GM13977 (cell line): ENCODE measurements around the gene PAXX.

ENCODE experiments used
- DNase-seq: peaks from one replicate; pipeline ENCODE4 v3.0.0; 2012; ENCODE audit warnings: low spot score
- in situ Hi-C: fragments of 300-500 bp; cut with MboI; formaldehyde crosslinking; loops from one replicate; pipeline ENCODE4 v1.12.0; 2022; ENCODE audit warnings: low sequenced_read_pairs, low pct_unique_long_range_greater_than_20kb, mixed read lengths, inconsistent platforms; ENCODE audit not compliant: unreplicated experiment
- TF ChIP-seq, protein P1 (sequence below): IDR thresholded peaks from 2 replicates; pipeline ENCODE4 v1.5.1; 2012; ENCODE audit warnings: mild to moderate bottlenecking, control low read depth; ENCODE audit not compliant: insufficient read depth; ENCODE audit errors: extremely low read depth, missing control alignments

The PAXX gene

DNA sequence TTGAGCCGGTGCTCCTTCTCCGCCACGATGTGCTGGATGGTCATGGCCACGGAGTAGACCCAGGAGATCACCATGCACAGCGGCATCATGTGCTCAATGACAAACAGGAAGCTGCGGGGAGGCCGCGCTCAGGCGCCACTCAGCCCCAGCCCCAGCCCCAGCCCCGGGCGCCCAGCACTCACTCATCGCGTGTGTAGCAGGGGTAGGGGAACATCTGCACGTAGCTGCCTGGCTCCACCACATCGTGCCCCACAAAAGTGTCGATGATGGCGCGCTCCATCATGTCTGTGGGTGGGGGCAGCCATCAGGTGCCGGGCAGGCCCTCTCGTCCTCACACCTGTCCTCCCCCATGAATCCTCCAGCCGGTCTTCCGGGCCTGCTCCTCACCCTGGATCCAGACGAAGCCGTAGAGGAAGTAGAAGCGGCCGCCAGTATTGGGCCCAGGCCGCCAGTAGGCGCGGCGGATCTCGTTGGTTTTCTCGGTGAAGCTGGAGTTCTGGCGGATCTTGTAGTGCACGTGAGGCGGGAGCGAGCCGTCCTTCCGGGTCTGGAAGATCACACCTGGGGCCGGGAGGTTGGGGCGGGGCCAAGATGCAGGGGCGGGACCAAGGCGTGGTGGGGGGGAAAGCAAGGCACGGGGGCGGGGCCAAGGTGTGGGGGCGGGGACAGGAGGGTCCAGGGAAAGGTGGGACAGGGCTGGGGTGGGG is 25.7 kb downstream of the PAXX start:
- TF ChIP-seq, protein P1, sequence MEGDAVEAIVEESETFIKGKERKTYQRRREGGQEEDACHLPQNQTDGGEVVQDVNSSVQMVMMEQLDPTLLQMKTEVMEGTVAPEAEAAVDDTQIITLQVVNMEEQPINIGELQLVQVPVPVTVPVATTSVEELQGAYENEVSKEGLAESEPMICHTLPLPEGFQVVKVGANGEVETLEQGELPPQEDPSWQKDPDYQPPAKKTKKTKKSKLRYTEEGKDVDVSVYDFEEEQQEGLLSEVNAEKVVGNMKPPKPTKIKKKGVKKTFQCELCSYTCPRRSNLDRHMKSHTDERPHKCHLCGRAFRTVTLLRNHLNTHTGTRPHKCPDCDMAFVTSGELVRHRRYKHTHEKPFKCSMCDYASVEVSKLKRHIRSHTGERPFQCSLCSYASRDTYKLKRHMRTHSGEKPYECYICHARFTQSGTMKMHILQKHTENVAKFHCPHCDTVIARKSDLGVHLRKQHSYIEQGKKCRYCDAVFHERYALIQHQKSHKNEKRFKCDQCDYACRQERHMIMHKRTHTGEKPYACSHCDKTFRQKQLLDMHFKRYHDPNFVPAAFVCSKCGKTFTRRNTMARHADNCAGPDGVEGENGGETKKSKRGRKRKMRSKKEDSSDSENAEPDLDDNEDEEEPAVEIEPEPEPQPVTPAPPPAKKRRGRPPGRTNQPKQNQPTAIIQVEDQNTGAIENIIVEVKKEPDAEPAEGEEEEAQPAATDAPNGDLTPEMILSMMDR: no peak
- in situ Hi-C loops: no loop called here
- DNase-seq: no peak

DNA sequence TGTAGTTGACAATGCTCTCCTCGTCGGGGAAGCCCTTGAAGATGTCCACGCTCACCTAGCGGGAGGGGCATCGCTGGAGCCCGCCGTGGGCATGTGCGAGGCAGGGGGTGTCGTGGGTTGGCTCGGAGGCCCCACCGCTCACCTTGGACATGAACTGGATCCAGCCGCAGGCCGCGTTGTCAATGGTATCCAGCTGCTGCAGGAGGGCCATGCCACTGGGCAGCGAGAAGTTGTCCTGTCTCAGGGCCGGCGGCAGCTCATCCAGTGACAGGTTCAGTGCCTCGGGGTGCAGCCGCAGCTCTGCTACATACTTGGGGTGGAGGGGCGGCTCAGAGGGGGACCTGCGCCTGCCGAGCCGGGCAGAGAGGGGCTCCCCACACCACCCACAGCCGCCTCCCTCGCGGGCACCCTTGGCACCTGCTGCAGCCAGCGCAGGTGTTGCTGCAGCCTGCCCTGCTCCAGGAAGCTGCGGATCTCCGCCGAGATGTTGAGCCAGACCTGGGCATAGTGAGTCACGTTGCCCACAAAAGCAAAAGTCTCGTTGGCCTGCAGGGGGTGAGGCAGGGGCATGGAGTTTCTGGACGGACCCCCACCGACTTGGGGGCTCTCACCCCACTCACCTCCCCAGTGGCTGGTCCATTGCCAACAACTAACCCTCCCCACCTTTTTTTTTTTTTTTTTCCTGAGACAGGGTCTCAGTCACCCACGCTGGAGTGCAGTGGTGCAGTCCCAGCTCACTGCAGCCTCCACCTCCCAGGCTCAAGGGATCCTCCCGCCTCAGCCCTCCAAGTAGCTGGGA is 26.7 kb downstream of the PAXX start:
- TF ChIP-seq, protein P1: no peak
- DNase-seq: no peak
- in situ Hi-C loops: no loop called here

DNA sequence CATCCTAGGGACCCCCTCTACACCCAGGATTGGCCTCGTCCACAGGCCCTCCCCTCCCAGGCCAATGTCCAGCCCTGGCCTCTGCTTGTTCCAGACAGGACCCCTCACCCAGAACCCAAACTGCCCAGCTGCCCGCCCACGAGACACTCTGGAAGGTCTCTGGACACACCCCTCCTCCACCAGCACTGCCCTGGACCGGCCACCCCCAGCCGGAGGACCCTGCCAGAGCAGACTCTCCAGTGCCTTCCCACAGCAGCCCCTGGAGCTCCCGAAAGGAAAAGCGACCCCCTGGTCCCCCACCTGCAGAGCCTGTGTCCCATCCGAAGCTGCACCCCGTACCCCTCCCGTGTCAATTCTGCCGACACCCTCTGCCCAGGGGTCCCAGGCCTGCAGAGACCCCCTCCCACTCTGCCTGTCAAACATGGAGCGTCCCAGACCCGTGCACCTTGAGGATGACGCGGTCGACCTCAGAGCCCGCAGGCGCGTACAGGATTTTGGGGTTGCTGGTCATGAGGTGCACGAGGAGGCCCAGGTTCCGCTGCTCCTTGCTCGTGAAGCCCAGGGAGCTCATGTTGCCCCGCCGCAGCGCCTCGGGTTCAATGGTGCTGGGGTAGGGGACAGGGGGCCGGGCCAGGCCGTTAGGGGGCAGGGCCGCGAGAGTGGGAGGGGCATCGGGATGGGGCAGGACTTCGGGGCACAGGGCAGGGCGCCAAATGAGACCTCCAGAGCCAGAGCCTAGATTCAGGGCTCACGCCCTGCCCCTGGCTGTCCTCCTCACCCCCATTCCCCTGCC is 27.9 kb downstream of the PAXX start:
- in situ Hi-C loops: no loop called here
- DNase-seq: no peak
- TF ChIP-seq, protein P1: no peak

DNA sequence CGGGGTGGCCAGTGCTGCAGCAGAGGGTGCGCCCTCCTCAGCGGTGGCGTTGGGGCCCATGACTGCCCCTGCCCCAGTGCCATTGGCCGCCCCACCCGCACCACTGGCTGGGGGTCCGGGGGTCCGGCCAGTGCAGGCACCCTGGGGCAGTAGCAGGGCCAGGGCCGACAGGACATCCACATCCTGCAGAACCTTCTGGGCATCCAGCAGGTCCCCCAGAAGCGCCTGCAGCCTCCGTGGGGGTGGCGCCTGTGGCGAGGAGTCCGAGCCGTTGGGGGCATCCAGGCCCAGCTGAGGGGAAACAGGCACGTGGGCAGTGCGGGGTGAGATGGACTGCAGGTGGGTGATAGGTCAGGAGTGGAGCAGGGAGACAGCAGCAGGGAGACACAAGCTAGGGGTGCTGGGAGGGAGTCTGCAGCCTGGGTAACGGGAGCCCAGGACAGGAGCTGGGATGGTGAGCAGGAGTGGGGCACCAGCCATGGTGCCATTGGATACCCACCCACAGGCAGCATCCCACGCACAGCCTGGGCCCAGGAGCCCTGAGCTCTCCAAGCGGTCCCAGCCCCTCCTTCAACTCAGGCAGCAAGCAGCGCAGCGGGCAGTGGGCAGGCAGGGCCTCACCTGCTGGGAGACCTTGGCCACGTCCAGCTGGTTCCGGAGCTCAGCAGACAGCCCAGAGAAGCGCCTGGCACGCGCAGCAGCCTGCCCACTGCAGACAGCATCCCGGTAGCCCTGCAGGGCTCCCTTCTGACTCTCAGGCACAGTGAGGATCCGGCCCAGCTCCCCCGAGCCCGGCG is 28.7 kb downstream of the PAXX start:
- in situ Hi-C loops: no loop called here
- DNase-seq: no peak
- TF ChIP-seq, protein P1: no peak

DNA sequence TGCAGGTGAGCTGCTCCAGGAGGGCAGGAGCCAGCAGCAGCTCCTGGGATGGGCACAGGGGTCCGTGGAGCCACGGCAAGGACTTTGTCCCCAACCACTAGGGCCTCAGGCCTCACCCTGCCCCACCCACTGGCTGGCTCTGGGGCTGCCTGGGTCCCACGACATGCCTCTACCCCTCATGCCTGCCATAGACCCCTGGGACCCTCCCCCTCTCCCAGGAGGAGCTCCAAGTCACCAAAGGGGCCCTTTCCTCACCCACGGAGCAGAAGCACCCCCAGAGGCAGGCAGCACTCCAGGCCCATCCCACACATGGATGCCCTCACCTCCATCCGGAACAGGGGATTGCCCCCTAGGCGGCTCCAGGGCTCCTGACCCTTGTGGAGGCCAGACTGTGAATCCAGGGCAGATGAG is 29.4 kb downstream of the PAXX start:
- TF ChIP-seq, protein P1: no peak
- no peak for DNase-seq
- in situ Hi-C loops: no loop called here

DNA sequence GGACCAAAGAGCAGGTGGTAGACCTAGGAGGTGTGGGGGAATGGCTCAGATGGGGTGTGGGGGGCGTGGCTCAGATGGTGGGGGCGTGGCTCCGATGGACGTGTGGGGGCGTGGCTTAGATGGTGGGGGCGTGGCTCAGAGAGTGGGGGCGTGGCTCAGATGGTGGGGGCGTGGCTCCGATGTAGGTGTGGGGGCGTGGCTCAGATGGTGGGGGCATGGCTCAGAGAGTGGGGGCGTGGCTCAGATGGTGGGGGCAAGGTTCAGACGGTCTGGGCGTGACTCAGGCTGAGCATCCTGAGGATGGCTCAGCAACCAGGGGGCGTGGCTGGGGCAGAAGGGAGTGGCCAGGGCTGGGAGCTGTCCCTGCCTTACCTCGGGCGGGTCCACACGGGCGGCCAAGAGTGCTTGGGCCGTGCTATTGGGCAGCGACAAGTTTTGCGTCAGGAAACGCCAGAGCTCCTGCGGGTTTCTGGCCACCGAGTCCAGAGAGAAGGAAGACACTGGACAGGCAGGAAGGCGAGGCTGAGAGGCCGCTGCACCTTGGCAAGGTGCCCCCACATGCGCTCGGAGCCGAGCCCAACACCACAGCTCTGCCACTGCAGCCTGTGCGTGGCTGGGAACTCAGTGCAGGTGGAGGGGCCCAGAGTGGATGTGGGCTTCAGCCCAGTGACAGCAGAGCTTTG is 29.9 kb downstream of the PAXX start:
- DNase-seq: peak; percentile 78
- TF ChIP-seq, protein P1: no peak
- in situ Hi-C loops: no loop called here
